Neutrophil (primary cell): ENCODE measurements around the gene CACNA1D.

Experiments
- H3K27ac ChIP-seq: fragments of 200-600 bp; sonication (generic); 2 replicates; pipeline ENCODE4 v1.5.1; 2016; ENCODE audit warnings: mild to moderate bottlenecking, moderate library complexity
- H3K27me3 ChIP-seq: fragments of 200-600 bp; sonication (generic); 2 replicates; pipeline ENCODE4 v1.6.0; 2016; ENCODE audit warnings: mild to moderate bottlenecking
- H3K36me3 ChIP-seq: fragments of 200-600 bp; sonication (generic); 2 replicates; pipeline ENCODE4 v1.5.1; 2017
- H3K4me1 ChIP-seq, 2 experiments: fragments of 200-600 bp in 1 of 2; sonication (generic) in 1 of 2; 1 replicate in 1 of 2; 2 replicates in 1 of 2; pipeline versions ENCODE4 v1.5.1 to v1.6.1; 2013 to 2016; ENCODE audit warnings: low read depth in 1 of 2, low read length in 1 of 2, mild to moderate bottlenecking in 1 of 2, moderate library complexity in 1 of 2; ENCODE audit not compliant: control insufficient read depth in 1 of 2, insufficient read depth in 1 of 2
- H3K4me3 ChIP-seq, 2 experiments: fragments of 200-600 bp in 1 of 2; sonication (generic) in 1 of 2; 1 replicate in 1 of 2; 2 replicates in 1 of 2; pipeline ENCODE4 v1.5.1; 2013 to 2016; ENCODE audit warnings: low read depth in 1 of 2, low read length in 1 of 2, mild to moderate bottlenecking in 1 of 2, moderate library complexity in 1 of 2
- H3K9me3 ChIP-seq: fragments of 200-600 bp; sonication (generic); 2 replicates; pipeline ENCODE4 v1.5.1; 2016
- TF ChIP-seq, protein P1 (sequence below): fragments of 200-600 bp; sonication (generic); IDR thresholded peaks from 2 replicates; pipeline ENCODE4 v1.5.1; 2016; ENCODE audit warnings: antibody characterized with exemption

Gene CACNA1D

DNA sequence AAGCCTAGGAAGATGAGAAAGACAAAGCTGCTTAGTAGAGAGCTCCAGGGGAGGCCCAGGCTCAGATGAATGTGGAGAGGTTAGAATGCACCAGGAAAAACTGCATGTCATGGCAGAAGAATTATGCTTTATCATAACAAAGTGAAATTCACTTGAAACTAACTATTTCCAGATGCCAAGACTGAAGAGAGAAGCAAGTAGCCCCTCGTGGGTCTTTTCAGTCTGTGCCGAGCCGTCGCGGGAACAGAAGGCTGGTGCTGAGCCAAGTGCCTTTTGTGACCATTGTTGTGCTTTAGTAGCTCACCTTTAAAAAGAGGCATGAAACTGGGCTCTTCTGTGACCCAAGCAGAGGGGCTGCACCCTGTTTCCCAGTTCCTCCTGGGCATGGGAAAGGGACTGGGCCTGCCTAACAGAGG lies 278.6 kb downstream of the CACNA1D start:
- Histone ChIP-seq H3K27ac (no peak overlapping the region), H3K9me3 (no peaks in the 10 kb centered on the region), H3K4me3 (no peak overlapping the region), H3K36me3 (no peaks in the 10 kb centered on the region), H3K4me1 (no peaks in the 10 kb centered on the region), H3K27me3 (peaks cover 10% of the 10 kb centered on the region)
- TF ChIP-seq, protein P1, sequence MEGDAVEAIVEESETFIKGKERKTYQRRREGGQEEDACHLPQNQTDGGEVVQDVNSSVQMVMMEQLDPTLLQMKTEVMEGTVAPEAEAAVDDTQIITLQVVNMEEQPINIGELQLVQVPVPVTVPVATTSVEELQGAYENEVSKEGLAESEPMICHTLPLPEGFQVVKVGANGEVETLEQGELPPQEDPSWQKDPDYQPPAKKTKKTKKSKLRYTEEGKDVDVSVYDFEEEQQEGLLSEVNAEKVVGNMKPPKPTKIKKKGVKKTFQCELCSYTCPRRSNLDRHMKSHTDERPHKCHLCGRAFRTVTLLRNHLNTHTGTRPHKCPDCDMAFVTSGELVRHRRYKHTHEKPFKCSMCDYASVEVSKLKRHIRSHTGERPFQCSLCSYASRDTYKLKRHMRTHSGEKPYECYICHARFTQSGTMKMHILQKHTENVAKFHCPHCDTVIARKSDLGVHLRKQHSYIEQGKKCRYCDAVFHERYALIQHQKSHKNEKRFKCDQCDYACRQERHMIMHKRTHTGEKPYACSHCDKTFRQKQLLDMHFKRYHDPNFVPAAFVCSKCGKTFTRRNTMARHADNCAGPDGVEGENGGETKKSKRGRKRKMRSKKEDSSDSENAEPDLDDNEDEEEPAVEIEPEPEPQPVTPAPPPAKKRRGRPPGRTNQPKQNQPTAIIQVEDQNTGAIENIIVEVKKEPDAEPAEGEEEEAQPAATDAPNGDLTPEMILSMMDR = no peak

DNA sequence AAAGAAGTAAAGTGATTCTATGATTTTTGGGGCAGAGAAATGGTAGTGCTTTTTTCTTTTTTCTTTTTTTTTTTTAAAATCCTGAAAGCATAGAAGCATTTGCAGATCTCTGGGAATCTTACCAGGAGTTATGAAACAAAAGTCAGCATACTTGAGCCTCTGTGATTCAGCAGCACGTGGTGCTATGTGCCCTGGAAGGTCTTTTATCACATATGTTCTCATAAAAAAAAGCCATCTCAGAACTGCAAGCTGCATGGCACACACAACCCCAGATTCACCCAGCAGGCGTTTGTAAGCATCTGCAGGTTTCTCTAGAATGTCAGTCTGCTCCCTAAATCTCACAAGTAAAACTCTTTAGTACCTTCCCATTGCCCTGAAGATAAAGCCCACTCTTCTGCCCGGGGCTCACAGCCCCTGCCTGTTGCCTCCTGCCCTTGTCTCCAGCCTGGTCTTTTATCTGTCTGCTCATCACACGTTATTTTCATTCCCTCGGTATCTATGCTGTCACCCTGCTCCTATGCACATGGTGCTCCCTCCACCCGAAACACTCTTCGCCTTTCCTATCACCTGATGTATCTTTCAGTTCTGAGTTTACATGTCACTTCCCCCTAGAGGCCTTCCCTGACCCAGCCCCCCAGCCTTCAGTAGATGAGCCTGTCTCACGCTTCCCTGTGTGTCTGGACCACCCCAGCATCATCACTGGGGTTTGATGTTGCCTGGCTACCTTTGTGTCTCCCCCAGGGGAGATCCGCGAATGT lies 279.4 kb downstream of the CACNA1D start:
- H3K27ac ChIP-seq = no peak overlapping the region

DNA sequence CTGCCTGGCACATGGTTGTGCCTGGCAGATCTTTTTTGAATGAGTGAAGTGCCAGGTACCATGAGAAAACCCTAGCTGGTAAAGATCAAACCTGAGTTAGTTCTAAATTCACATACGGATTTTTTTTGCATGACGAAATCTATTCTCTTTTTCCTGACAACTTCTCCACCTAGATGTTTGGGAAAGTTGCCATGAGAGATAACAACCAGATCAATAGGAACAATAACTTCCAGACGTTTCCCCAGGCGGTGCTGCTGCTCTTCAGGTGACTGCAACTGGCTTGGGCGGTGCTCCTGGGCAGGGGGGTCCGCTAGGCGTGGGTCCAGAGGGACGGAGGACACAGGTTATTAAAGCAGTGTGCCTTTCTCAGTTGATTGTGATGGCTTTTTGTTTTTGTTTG lies 280.0 kb downstream of the CACNA1D start:
- Histone ChIP-seq H3K9me3 (no peaks in the 10 kb centered on the region), H3K36me3 (no peaks in the 10 kb centered on the region), H3K27me3 (peaks cover 5% of the 10 kb centered on the region), H3K27ac (no peak overlapping the region), H3K4me1 (no peaks in the 10 kb centered on the region), H3K4me3 (no peak overlapping the region)
- TF ChIP-seq, protein P1 = no peak

More for the DNA sequence above, 279.4 kb downstream of the CACNA1D start:
- Histone ChIP-seq H3K9me3 (no peaks in the 10 kb centered on the region), H3K4me1 (no peaks in the 10 kb centered on the region), H3K36me3 (no peaks in the 10 kb centered on the region), H3K27me3 (peaks cover 6% of the 10 kb centered on the region), H3K4me3 (no peak overlapping the region)
- TF ChIP-seq, protein P1 = no peak

DNA sequence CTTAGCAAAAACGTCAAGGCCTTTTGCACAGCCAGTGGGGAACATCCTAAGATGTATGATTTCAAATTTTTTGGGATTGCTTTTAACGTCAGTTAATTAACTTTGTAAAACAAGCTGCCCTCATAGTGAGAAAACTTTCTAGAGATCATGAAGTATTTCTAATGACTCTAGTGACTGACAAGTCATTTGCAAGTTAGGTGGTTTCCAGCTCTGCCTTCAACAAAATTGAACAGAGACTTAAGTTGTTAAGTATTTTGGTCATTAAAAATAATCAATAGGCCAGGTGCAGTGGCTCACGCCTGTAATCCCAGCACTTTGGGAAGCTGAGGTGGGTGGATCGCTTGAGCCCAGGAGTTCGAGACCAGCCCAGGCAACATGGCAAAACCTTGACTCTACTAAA lies 280.6 kb downstream of the CACNA1D start:
- Histone ChIP-seq H3K4me3 (no peak overlapping the region), H3K27me3 (no peaks in the 10 kb centered on the region), H3K27ac (no peak overlapping the region), H3K4me1 (no peaks in the 10 kb centered on the region), H3K9me3 (no peaks in the 10 kb centered on the region), H3K36me3 (no peaks in the 10 kb centered on the region)
- TF ChIP-seq, protein P1 = no peak

DNA sequence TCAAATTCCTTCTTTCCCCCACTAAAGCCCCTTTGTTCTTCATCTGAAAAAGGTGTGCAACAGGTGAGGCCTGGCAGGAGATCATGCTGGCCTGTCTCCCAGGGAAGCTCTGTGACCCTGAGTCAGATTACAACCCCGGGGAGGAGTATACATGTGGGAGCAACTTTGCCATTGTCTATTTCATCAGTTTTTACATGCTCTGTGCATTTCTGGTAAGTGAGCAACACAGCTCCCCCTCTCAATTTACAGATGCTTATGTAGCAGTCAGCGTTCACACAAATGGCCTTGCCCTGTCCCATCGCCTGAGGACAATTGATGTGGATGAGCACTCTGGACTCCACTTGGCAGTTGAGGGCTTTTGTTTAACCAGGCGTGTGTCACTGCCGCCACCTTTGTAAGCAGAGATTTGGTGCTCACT lies 281.4 kb downstream of the CACNA1D start:
- TF ChIP-seq, protein P1 = no peak
- Histone ChIP-seq H3K27ac (no peak overlapping the region), H3K4me1 (no peaks in the 10 kb centered on the region)

More for the DNA sequence above, 281.4 kb downstream of the CACNA1D start:
- no peaks in the 10 kb centered on the region for H3K36me3 ChIP-seq
- no peaks in the 10 kb centered on the region for H3K27me3 ChIP-seq
- no peaks in the 10 kb centered on the region for H3K9me3 ChIP-seq
- no peak overlapping the region for H3K4me3 ChIP-seq
